NCI-H226 (cell line): Measurements from ENCODE around the gene NKX1-1.
"Not testable (repeated sequence)": the region's sequence is repeated elsewhere in the genome, so short reads cannot be mapped to it uniquely, and the experiment has no call there.

Source experiments
- DNase-seq: peaks from one replicate; pipeline ENCODE4 v3.0.0-alpha.2; 2015

The NKX1-1 gene

GRCh38 chr4:1406394-1406980 is at the start of gene NKX1-1:
Gene NKX1-1 (minus strand): TSS chr4:1406442. CDS start chr4:1406442, 0 bp downstream.
- DNase-seq: no peak

- DNase-seq: no peak
These were observed 47.5 kb upstream of the NKX1-1 start for GRCh38 chr4:1453731-1454130.

- no peak for DNase-seq
These were observed 46.3 kb upstream of the NKX1-1 start for GRCh38 chr4:1452431-1453051.

GRCh38 chr4:1451752-1452122 is 45.5 kb upstream of the NKX1-1 start:
- no peak for DNase-seq

GRCh38 chr4:1451106-1451751 is 45.0 kb upstream of the NKX1-1 start:
- DNase-seq: no peak

GRCh38 chr4:1449833-1450741 is 43.8 kb upstream of the NKX1-1 start:
- no peak for DNase-seq

GRCh38 chr4:1449475-1449832 is 43.2 kb upstream of the NKX1-1 start:
- DNase-seq: no peak

GRCh38 chr4:1448589-1449420 is 42.6 kb upstream of the NKX1-1 start:
- DNase-seq: no peak

- no peak for DNase-seq
These were observed 41.7 kb upstream of the NKX1-1 start for GRCh38 chr4:1447676-1448588.

GRCh38 chr4:1446502-1447386 is 40.5 kb upstream of the NKX1-1 start:
- DNase-seq: no peak

- DNase-seq: no peak
These were observed 39.6 kb upstream of the NKX1-1 start for GRCh38 chr4:1445716-1446445.

- not testable (repeated sequence) for DNase-seq
These were observed 37.5 kb upstream of the NKX1-1 start for GRCh38 chr4:1443688-1444172.

- DNase-seq: no peak
These were observed 20.8 kb upstream of the NKX1-1 start for GRCh38 chr4:1427010-1427409.

- DNase-seq: no peak
These were observed 15.4 kb upstream of the NKX1-1 start for GRCh38 chr4:1421657-1422056.

- DNase-seq: no peak
These were observed 13.5 kb upstream of the NKX1-1 start for GRCh38 chr4:1419708-1420107.

- no peak for DNase-seq
These were observed 12.4 kb upstream of the NKX1-1 start for GRCh38 chr4:1418494-1419285.

- no peak for DNase-seq
These were observed 11.5 kb upstream of the NKX1-1 start for GRCh38 chr4:1417522-1418390.

- DNase-seq: no peak
These were observed 10.7 kb upstream of the NKX1-1 start for GRCh38 chr4:1416948-1417260.
